Right atrium auricular region (tissue), 2 donors: ENCODE results near the gene GRID2IP. TPM values are rescaled to one million over a fixed set of nuclear protein-coding genes. Genes with fewer than 3 reads are reported as not detected.
"Not testable (repeated sequence)": the region's sequence is repeated elsewhere in the genome, so short reads cannot be mapped to it uniquely, and the experiment has no call there.

Experiments
- DNase-seq: peaks from one replicate; pipeline ENCODE4 v3.0.0-alpha.2; 2019; ENCODE audit warnings: low spot score
- H3K27ac ChIP-seq, 2 donors: fragments of 200-600 bp; sonication (generic); 1 replicate in 1 of 2; 2 replicates in 1 of 2; pipeline ENCODE4 v1.5.1; 2016 to 2019
- H3K27me3 ChIP-seq, 2 donors: fragments of 200-600 bp; sonication (generic); one replicate each; pipeline versions ENCODE4 v1.5.1 to v1.6.0; 2017 to 2019
- H3K36me3 ChIP-seq: fragments of 200-600 bp; sonication (generic); one replicate; pipeline ENCODE4 v1.5.1; 2016
- H3K4me1 ChIP-seq, 2 donors: fragments of 200-600 bp; sonication (generic); one replicate each; pipeline versions ENCODE4 v1.5.1 to v1.6.0; 2017 to 2019
- H3K4me3 ChIP-seq, 2 donors: fragments of 200-600 bp; sonication (generic); 1 replicate in 1 of 2; 2 replicates in 1 of 2; pipeline ENCODE4 v1.5.1; 2017 to 2019; ENCODE audit warnings: mild to moderate bottlenecking in 1 of 2, moderate library complexity in 1 of 2
- H3K9me3 ChIP-seq, 2 donors: fragments of 200-600 bp; sonication (generic); one replicate each; pipeline ENCODE4 v1.5.1; 2019
- total RNA-seq, 2 donors: library from RNA; depleted of rRNA; stranded (reverse); fragments of >200 nt; gene quantifications; one replicate each; pipeline ENCODE4 v1.1.0, GENCODE V29; 2016
- TF ChIP-seq, protein P1 (sequence below), 2 donors: fragments of 200-600 bp; sonication (generic); IDR thresholded peaks; one replicate each; pipeline ENCODE4 v1.5.1; 2019; ENCODE audit warnings: antibody characterized with exemption in 2 of 2

GRID2IP gene
- total RNA-seq, 2 donors from 2014 or later: 0.28 TPM; not detected in 1

DNA sequence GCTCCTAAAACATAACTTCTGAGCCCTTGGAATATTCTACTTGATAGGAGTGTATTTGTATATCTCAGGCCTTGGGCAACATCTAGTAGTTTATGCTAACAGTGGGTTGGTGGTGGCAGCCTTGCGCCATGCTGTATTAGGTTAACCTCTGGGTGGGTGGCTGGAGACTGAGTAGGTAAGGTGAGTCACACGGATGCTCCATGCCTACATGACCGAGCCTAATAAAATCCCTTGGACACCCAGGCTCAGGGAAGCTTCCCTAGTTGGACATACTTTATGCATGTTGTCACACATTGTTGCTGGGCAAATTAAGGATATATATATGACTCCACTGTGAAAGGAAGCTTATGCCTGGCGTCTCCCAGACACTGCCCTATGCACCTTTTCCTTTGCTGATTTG, 97.5 kb downstream of the GRID2IP start:
- Histone ChIP-seq H3K27me3 (no peaks in the 10 kb centered on the region), H3K36me3 (no peaks in the 10 kb centered on the region), H3K4me3 (no peak overlapping the region), H3K27ac (no peak overlapping the region), H3K4me1 (no peaks in the 10 kb centered on the region), H3K9me3 (no peaks in the 10 kb centered on the region)
- TF ChIP-seq, protein P1, sequence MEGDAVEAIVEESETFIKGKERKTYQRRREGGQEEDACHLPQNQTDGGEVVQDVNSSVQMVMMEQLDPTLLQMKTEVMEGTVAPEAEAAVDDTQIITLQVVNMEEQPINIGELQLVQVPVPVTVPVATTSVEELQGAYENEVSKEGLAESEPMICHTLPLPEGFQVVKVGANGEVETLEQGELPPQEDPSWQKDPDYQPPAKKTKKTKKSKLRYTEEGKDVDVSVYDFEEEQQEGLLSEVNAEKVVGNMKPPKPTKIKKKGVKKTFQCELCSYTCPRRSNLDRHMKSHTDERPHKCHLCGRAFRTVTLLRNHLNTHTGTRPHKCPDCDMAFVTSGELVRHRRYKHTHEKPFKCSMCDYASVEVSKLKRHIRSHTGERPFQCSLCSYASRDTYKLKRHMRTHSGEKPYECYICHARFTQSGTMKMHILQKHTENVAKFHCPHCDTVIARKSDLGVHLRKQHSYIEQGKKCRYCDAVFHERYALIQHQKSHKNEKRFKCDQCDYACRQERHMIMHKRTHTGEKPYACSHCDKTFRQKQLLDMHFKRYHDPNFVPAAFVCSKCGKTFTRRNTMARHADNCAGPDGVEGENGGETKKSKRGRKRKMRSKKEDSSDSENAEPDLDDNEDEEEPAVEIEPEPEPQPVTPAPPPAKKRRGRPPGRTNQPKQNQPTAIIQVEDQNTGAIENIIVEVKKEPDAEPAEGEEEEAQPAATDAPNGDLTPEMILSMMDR (IDR thresholded peaks at IDR 0.05): no peak
- no peak for DNase-seq

DNA sequence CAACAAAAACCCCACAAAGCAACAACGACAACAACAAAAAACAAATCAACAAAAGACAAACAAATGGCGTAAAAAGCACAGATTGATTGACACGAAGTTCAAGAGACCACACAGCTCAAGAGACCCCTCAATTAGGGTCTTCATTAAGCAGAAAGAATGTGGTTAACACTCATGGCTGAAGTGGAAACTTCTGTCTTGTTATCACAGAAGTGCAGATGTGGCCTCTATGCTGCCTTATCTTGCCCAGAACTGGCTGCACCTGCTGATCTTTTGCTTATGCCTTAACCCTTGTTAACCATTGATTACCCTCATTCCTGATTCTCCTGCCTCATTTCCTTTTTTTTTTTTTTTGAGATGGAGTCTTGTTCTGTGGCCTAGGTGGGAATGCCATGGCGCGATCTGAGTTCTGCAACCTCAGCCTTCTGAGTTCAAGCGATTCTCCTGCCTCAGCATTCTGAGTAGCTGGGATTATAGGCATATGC, 100.0 kb downstream of the GRID2IP start:
- DNase-seq: no peak
- Histone ChIP-seq H3K27me3 (no peaks in the 10 kb centered on the region), H3K9me3 (no peaks in the 10 kb centered on the region)

DNA sequence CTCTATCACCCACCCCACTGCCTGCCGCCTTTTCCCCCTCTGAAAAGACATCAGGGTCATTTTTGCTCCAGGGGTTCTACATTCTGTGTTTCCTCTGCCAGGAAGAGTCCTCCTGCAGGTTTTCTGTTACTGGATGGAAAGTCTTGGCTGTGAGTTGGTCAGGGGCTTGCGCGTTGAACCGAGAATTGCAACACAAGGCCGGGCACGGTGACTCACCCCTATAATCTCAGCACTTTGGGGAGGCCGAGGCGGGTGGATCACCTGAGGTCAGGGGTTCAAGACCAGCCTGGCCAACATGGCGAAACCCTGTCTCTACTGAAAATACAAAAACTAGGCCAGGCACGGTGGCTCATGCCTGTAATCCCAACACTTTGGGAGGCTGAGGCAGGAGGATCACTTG, 100.7 kb downstream of the GRID2IP start:
- H3K4me1 ChIP-seq, DNase-seq, H3K9me3 ChIP-seq, H3K36me3 ChIP-seq, H3K27me3 ChIP-seq, H3K4me3 ChIP-seq, H3K27ac ChIP-seq: not testable (repeated sequence)

More for the DNA sequence above, 100.0 kb downstream of the GRID2IP start:
- Histone ChIP-seq H3K36me3 (no peaks in the 10 kb centered on the region), H3K4me3 (no peak overlapping the region), H3K4me1 (peaks cover 0 to 9% of the 10 kb centered on the region in 2 donors), H3K27ac (no peak overlapping the region)
- TF ChIP-seq, protein P1 (IDR thresholded peaks at IDR 0.05): no peak

DNA sequence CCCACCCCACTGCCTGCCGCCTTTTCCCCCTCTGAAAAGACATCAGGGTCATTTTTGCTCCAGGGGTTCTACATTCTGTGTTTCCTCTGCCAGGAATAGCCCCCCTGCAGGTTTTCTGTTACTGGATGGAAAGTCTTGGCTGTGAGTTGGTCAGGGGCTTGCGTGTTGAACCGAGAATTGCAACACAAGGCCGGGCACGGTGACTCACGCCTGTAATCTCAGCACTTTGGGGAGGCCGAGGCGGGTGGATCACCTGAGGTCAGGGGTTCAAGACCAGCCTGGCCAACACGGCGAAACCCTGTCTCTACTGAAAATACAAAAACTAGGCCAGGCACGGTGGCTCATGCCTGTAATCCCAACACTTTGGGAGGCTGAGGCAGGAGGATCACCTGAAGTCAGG, 101.4 kb downstream of the GRID2IP start:
- not testable (repeated sequence) for H3K4me3 ChIP-seq, H3K27ac ChIP-seq, H3K9me3 ChIP-seq, H3K27me3 ChIP-seq, H3K4me1 ChIP-seq, DNase-seq
- peaks cover 11% of the 10 kb centered on the region for H3K36me3 ChIP-seq

DNA sequence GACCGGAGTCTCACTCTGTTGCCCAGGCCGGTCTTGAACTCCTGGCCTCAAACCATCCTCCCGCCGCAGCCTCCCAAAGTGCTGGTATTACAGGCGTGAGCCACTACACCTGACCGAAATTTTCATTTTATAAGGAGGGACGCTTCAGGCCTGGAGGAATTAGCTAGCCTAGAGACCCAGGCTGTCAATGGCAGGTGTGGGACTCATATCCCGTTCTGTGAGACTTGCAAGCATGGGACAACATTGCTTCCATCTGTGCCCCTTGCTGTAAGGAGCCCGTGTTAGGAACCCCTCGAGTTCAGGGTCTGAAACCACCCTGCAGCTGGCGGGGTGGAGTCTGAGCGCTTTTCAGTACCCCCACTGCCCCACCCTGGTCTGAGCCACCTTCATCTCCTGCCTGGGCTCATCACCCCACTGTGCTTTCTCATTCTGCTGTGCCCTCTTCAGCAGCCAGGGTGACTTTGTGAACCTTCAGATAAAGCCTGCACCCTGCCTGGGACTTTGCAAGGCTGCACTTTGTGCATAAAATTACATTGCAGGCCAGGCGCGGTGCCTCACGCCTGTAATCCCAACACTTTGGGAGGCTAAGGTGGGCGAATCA, 102.2 kb downstream of the GRID2IP start:
- TF ChIP-seq, protein P1 (IDR thresholded peaks at IDR 0.05): no peak
- DNase-seq: no peak
- Histone ChIP-seq H3K9me3 (no peaks in the 10 kb centered on the region), H3K4me3 (no peak overlapping the region), H3K27me3 (no peaks in the 10 kb centered on the region), H3K36me3 (peaks cover 18% of the 10 kb centered on the region), H3K4me1 (peaks cover 0 to 10% of the 10 kb centered on the region in 2 donors), H3K27ac (peak overlapping the region; percentile 84 to 85)

DNA sequence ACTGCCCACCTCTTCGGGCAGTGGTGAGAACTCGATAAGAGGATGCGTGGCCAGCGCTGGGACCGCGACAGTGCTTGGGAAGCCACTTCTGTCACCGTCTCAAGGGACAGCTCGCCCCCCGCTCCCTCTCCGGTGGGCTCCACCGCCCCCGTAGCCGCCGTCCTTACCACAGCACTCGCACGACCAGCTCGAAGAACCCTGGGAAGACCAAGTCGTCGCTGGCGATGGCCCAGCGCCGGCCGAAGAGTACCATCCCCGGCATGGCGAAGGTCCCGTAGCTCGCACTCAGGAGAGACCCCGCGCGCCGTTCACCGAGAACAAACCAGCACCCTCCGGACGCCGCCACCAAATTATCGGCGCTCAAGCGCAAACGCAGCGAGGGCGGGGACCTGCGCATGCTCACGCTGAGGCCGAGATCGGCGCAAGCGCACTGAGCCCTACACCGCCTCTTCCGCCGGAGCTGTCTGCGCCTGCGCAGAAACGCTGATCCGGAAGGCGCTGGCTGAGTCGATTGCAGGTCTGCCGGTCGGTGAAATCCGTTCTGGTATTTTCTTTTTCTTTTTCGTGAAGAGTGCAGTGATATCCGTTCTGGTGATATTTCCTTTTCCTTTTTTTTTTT, 103.6 kb downstream of the GRID2IP start, which contains the start of gene DAGLB:
Gene DAGLB, minus strand, starts transcription at position 374 of the 619 bp plus-strand sequence. Its CDS starts 112 bp downstream, at position 262.
- no peaks in the 10 kb centered on the region for H3K27me3 ChIP-seq
- H3K4me1 ChIP-seq: peaks cover 0 to 13% of the 10 kb centered on the region in 2 donors
- H3K4me3 ChIP-seq: peak within 1 kb of the TSS; percentile 80 to 85
- TF ChIP-seq, protein P1 (IDR thresholded peaks at IDR 0.05): no peak
- peak; percentile 89 for DNase-seq
- peaks cover 18% of the 10 kb centered on the region for H3K36me3 ChIP-seq
- H3K27ac ChIP-seq: peak within 1 kb of the TSS; percentile 84 to 85
- no peaks in the 10 kb centered on the region for H3K9me3 ChIP-seq

Other genes starting within 250 kb of the GRID2IP start
- 10 to 100 TPM; 18.8 to 25.4 TPM for gene FAM220A, start 202.5 kb downstream of the GRID2IP start, total RNA-seq
- 100 to 1,000 TPM in 1 of 2 donors, 10 to 100 TPM in 1; 87.8 to 109 TPM for gene RAC1, start 176.9 kb downstream of the GRID2IP start, total RNA-seq
- 1 to 10 TPM; 5.7 to 9.4 TPM for gene DAGLB, start 103.5 kb downstream of the GRID2IP start, total RNA-seq
- gene KDELR2, start 67.3 kb downstream of the GRID2IP start, total RNA-seq: 10 to 100 TPM; 57.6 to 64.7 TPM
- gene ZDHHC4, start 26.0 kb upstream of the GRID2IP start, total RNA-seq: 10 to 100 TPM; 37.5 to 48.4 TPM
- gene INTS15, start 38.6 kb upstream of the GRID2IP start, total RNA-seq: 10 to 100 TPM; 12.5 to 19.5 TPM
- 10 to 100 TPM; 13.3 to 25.2 TPM for gene ZNF853, start 64.1 kb upstream of the GRID2IP start, total RNA-seq
- gene ZNF316, start 85.9 kb upstream of the GRID2IP start, total RNA-seq: 10 to 100 TPM in 1 of 2 donors, 1 to 10 TPM in 1; 9.0 to 12.6 TPM
- gene ZNF12, start 155.5 kb upstream of the GRID2IP start, total RNA-seq: 10 to 100 TPM; 13.9 to 14.2 TPM
- under 1 TPM in 1 of 2 donors, not detected in 1; 0.19 TPM for gene RSPH10B2, start 202.6 kb upstream of the GRID2IP start, total RNA-seq